AG20443 (cell line): ENCODE data around the gene MSTO1.
"Not testable (repeated sequence)": the region's sequence is repeated elsewhere in the genome, so short reads cannot be mapped to it uniquely, and the experiment has no call there.

Experiments used
- DNase-seq: peaks from one replicate; pipeline ENCODE4 v3.0.0; 2012; ENCODE audit warnings: low spot score, mixed read lengths

MSTO1 gene

GRCh38 chr1:155609515-155610256 is at the start of gene MSTO1:
Gene MSTO1, plus strand, starts transcription at chr1:155610218. Its CDS starts 31 bp downstream, at chr1:155610249.
- peak; percentile 95 for DNase-seq

DNA sequence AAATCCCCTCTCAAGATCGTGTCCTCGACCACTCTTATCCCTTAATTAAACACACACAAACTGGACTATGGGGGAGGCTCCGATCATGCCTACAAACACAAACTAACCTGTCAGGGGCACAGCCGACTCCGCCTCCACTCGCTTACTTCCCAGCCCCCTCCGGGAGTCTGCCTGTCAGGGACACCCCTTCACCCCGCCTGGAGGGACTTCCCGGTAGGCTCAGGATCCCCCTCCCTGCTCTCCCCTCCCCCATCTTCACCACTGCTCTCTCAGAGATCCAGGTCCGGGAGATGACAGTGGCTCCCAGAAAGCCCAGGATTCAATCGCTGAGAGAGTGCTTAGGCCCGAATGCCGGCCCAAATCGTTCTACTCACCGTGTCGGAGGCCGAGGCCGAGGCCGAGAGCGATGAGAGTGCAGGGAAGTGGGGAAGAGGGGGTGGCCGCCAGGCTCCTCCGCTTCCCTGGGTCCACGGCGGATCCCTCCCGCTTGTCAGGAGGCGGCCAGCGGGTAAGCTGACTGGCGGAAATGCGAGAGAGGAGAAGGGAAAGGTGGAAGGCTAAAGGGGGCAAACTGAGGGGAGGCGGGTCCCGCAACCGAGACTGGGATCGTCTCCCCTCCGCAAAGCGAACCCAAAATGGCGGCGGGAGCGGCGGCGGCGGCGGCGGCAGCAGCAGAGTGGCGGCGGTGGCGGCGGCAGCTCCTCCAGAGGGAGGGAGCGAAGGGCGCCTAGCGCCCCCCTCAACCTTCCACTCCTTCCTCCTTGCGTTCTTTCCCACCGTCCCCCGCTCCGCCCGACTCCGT is 48.0 kb upstream of the MSTO1 start:
- peak; percentile 61 for DNase-seq

DNA sequence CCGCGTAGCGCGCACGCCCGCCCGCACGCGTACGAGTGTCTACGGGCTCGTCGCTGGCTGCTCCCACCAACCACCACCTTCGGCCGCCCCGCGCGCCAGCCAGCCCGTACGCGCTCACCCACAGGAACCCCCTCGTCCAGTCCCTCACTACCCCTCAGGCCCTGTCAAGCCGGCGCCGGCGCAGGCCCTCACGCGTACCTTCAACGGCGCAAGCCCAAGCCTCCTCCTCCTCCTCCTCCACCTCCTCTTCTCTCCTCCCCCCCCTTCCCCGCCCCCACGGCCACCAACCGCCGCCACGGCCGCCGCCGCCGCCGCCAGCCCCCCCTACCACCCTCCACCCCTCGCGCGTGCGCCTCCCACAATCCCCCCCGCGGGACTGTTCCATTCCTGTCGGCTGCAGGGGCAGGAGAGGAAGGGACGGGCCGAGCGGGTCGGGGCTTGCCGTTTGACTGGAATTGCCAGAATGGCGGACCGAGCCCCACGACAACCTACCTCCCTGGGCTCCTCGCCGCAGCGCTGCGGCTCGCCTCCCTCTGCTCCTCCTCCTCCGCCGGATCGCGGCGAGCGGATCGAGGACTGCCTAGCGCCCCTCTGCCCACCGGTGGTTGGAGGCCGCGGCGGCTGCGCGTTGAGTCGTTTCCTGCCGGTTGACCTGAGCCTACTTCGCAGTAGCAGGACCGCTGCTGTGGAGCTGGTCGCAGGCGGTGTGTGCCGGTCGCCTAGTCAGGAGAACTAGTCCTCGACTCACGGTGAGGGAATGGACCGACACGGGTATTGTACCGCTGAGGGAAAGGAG is 47.2 kb upstream of the MSTO1 start, which contains the start of gene ASH1L:
ASH1L (minus strand) TSS at position 223 of the 796 bp plus-strand sequence. CDS start 41,284 bp downstream, outside the sequence.
- DNase-seq, result peak; percentile 99

DNA sequence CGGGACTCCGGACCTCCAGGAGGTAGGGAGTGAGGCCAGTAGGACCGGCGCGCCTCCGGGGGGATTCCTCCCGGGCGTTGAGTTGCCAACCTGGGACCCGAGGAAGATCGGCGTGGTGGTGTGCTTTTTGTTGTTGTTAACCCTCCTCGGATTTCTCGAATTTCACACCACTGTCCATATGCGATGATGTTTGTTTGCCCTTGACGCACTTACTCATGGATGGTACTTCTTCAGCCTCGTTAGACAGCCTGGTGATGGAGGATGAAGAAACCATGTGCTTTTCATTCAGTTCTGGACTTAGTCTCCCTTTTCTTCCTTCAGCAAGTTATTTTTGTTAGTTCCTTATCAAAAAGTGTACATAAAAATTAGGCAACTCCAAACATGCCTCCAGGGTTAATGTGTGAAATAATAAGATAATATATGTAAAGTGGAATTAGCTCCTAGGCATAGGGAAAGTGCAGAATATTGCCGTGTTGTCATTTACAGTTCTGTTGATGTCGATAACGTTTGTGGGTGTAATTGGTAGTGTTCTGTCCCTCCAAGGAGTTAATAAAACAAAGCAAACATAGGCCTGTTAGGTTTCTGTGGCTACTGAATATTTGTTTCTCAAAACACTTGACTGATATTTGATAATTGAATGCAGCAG is 46.5 kb upstream of the MSTO1 start:
- DNase-seq, result not testable (repeated sequence)

DNA sequence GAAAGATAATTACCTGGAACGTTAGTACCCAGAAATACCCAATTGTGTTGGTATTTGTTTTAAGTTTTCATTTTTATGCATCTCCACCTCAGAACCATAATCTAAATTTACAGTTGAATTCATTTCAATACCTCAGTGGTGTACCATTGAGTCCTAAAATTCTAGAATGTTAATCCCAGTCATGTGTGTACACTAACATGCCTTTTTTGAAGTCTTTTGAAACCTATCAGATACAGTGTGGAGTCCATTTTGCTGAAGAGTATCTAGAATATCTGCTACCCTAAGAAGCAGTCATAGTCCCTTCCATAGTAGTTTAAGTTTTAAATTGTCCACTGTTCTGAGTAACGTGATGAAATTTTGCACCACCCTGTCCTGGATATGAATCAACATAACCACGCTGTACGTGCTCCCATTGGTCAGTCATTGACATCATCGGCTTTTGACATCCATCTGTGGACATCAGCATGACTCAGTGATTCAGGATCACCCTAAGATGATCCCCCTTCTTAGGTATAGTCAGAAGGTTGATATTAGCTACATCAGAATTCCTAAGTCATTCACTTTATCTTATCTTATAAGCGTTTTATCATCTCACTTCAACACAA is 39.9 kb upstream of the MSTO1 start:
- no peak for DNase-seq

DNA sequence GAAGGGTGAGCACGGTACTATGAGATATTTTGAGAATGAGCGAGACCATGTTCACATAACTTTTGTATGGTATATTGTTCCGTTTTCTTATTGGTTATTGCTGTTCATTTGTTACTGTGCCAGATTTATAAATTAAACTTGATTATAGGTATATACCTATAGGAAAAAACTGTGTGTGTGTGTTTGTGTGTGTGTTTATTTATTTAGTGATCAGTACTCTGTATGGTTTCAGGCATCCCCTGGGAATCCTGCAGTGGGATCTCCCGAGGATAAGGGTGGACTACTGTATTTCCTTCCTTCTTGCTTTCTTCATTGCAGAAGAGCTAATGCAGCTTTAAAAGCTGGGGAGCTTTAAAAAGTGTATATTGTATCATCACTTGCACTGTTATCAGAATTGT is 39.4 kb upstream of the MSTO1 start:
- no peak for DNase-seq

- DNase-seq, result no peak
Measured at GRCh38 chr1:155574077-155574476, 35.9 kb upstream of the MSTO1 start.

GRCh38 chr1:155575608-155576007 is 34.4 kb upstream of the MSTO1 start:
- DNase-seq, result not testable (repeated sequence)

GRCh38 chr1:155583846-155584245 is 26.2 kb upstream of the MSTO1 start:
- not testable (repeated sequence) for DNase-seq

DNA sequence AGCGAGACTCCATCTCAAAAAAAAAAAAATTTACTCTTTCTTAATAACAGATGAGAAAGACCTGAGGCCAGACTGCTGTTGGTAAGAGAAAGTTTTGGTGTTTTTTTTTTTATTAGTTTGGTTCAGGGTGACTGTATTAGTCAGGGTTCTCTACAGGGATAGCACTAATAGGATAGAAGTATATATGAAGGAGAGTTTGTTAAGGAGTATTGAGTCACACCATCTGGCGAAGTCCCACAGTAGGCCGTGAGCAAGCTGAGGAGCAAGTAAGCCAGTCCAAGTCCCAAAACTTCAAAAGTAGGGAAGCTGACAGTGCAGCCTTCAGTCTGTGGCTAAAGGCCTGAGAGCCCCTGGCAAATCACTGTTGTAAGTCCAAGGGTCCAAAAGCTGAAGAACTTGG is 20.7 kb upstream of the MSTO1 start:
- DNase-seq, result not testable (repeated sequence)

GRCh38 chr1:155590516-155591247 is 19.3 kb upstream of the MSTO1 start:
- DNase-seq, result not testable (repeated sequence)

- peak; percentile 30 for DNase-seq
Measured at GRCh38 chr1:155591770-155592169, 18.2 kb upstream of the MSTO1 start.

DNA sequence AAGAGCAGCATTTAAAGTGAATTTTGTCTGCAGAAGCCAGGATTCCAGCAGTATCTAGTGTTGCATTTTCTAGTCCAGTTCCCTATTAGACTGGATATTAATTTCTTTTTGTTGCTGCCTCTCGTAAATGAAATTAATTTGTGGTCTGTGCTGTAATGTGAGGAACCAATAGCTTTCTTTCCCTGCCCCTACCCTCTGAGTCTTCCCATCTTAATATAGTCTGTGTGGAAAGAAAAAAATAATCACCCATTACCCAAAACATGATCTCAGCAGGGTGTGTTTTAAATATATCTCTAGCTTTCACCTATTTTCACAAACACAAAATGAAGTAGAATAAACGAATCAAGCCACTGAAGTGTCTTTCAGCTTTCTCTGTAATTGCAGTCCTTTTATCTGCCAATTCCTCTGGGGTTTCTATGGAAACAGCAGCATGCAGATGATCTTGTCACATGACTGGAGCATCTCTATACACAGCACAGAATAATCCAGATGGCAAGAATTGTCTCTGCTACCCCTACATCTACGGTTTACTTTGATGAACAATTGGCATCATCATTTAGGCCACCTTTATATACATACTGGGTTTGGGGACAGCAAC is 14.0 kb upstream of the MSTO1 start:
- not testable (repeated sequence) for DNase-seq

- DNase-seq, result no peak
Measured at GRCh38 chr1:155596864-155597263, 13.2 kb upstream of the MSTO1 start.

- DNase-seq, result peak; percentile 20
Measured at GRCh38 chr1:155598842-155599331, 11.1 kb upstream of the MSTO1 start.

DNA sequence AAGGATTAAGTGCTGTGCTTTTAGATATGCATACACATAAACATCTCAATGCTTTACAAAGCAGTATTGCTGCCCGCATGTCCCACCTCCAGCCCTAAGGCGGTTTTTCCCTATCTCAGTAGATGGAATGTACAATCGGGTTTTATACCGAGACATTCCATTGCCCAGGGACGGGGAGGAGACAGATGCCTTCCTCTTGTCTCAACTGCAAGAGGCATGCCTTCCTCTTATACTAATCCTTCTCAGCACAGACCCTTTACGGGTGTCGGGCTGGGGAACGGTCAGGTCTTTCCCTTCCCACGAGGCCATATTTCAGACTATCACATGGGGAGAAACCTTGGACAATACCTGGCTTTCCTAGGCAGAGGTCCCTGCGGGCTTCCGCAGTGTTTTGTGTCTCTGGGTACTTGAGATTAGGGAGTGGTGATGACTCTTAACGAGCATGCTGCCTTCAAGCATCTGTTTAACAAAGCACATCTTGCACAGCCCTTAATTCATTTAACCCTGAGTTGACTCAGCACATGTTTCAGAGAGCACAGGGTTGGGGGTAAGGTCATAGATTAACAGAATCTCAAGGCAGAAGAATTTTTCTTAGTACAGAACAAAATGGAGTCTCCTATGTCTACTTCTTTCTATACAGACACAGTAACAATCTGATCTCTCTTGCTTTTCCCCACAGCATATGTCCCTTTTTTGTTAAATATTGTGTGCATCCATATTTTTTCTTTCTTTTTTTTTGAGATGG is 10.0 kb upstream of the MSTO1 start:
- not testable (repeated sequence) for DNase-seq

GRCh38 chr1:155607708-155608107 is 2.3 kb upstream of the MSTO1 start:
- DNase-seq, result no peak

- DNase-seq, result no peak
Measured at GRCh38 chr1:155608888-155609225, 1.2 kb upstream of the MSTO1 start.

DNA sequence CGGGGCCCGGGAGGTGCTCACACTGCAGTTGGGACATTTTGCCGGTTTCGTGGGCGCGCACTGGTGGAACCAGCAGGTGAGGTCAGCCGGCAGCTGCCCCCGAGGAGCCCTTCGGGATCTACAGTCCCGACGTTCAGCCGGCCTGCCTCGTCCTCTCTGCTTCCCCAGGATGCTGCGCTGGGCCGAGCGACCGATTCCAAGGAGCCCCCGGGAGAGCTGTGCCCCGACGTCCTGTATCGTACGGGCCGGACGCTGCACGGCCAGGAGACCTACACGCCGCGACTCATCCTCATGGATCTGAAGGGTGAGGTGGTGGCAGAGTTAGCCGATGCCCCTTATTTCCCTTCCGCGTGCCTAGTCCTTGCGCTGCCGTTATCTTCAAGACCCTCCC is 234 bp downstream of the MSTO1 start:
- not testable (repeated sequence) for DNase-seq
